HG02973 (cell line): Measurements from ENCODE around the gene RGS21.
"Not testable (repeated sequence)": the region's sequence is repeated elsewhere in the genome, so short reads cannot be mapped to it uniquely, and the experiment has no call there.

Source experiments
- ATAC-seq: cut with Tn5 transposase; IDR thresholded peaks from one replicate; pipeline ENCODE4 v1.9.1; 2021; ENCODE audit warnings: moderate library complexity; ENCODE audit not compliant: unreplicated experiment

The RGS21 gene, protein sequence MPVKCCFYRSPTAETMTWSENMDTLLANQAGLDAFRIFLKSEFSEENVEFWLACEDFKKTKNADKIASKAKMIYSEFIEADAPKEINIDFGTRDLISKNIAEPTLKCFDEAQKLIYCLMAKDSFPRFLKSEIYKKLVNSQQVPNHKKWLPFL

DNA sequence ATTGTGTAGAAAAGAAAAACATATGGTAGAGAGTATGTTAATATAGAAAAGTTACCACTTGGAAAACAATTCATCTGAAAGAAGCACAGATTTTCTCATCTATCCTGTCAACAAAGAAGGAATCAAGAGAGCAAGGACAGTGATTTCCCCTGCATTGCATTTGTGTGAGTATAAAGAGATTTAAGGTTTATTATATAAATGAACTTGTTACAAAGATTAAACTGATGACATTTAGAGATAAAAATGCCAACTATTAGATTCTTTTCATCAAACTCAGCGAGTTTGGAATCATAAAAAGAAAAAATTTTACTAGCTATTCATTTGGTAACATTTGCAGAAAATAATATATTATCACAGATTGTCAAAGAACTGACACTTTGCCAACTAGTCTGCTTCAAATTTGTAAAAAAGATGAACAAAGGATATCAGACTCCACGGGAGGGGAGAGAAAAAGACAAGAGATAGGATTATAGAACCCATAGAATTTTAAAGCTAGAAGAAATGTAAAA is at the start of gene RGS21:
TSS of gene RGS21 (plus strand) at position 51 of the 509 bp plus-strand sequence. CDS start 26,045 bp downstream, outside the sequence.
- no peak for ATAC-seq

DNA sequence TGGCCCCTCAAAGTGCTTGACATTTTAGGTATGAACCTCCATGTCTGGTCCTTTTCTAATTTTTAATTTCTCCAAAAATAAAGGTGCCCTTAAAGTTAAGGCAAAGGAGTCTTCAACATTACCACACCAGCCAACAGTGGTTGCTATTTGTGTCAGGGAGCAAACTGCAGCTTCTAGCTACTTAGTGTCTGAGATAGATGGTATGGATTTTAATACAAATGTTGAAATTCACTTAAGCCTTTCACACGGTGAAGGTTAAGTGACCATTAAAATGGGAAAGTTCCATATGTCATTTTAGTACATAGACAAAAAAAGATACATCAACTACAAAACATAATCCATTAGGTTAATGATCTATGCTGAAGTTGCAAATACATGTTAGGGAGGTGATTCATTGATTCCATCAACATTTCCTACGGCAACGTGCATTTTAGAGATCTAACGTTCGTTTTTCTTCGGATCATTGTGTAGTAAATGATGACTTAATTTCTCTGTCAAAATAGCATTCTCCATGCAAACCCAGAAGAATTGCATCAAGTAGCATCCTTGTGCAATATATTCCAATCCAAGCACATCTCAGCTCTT is 48.2 kb upstream of the RGS21 start:
- ATAC-seq = no peak

DNA sequence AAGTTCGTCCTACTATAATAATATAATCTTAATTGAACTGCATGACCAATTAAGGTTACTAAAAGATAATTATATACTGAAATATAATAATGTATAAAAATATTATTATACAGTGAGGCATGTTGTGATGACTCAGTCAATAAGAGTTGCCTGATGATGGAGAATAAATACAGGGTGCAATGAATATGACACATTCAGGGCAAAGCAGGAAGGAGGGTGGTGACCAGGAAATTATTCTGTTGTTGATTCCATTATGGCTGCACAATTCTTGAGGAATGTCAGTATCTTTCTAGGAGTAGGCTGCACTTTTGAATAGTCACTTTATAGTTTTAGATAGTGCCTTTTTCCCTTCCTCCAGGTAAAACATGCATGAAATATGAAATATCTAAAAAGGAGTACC is 46.4 kb upstream of the RGS21 start:
- ATAC-seq = no peak

DNA sequence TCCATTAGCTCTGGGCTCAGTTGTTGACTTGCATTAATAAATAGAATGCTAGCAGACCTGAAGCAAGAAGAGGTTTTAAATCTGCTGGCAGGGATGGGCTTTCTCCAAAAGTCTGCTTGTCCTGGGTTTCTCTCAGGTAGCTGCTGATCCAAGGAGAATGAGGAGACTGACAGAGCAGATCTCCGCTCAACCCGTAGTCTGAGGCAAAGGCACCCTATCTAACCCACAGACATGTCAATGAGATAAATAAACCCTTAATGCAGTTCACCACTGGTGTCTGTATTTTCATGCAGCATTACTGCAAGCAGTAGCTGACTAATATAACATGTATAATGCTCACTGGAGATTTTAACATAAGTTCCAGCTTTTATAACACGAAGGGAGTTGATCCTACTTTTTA is 44.1 kb upstream of the RGS21 start:
- ATAC-seq = no peak

DNA sequence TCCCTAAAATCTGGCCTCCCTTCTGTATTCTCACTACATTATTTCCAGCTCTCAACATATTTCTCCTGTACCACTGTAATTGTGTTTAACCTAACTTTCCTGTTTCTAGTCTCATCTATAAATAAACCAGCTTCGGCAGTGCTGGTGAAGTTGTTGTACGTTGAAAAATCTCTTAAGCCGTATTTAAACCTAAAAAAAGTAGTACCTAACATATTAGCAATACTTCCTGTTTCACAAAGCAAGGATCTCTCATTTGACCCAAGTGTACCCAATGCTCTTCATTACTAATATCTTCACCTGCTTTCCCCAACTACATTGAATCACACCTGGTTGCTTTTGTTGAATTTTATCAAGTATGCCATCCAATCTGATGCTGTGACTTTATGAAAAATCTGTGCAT is 42.2 kb upstream of the RGS21 start:
- ATAC-seq = no peak

DNA sequence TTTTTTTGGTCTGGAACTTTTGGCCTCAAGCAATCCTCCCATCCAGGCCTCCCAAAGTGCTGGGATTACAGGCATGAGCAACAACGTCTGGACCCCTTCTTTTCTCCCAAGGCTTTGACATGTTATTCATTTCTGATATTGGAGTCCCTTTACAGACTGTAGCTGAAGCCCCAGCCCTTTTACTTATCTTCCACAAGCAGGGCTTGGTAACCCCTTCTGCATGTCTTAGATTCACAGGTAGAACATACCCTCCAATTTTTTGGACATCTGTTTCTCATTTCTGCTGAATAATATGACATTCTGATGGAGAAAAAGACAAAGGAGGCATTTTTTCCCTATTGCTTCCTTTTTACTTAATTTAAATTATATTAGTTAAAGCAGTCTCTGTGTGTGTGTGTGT is 39.2 kb upstream of the RGS21 start:
- ATAC-seq = no peak

DNA sequence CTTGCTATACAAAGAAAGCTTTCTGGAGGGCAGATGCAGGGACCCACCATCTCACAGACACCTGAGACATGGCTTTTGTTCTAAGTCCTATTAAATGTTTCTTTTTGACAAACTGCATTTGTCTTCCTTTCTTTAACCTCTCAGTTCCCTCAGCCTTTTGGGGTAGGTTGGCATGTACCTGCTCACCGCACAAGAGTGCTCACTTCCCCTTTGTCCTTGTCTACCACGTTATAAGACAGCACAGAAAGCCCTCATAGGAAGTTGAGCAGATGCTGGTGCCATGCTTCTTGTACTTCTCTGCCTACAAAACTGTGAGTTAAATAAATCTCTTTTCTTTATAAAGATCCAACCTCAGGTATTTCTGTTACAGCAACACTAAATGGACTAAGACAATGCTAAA is 31.9 kb upstream of the RGS21 start:
- no peak for ATAC-seq

DNA sequence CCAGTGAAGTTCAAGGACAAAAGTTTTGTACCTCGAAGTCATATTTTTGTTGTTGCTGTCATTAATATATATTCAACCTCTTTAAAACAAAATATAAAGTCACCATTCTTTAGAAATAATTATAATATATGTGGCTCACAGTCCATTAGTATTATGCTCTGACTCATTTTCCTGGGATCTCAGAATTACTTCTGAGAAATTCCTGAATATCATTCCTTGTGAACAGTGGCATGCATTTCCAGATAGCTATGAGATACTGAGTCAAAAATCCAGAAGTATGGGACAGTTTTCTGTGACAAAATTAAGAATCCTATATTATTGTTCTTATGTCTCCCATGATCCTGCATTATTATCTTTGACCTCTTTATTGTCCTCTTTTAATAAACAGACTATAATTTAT is 13.8 kb upstream of the RGS21 start:
- ATAC-seq = no peak

DNA sequence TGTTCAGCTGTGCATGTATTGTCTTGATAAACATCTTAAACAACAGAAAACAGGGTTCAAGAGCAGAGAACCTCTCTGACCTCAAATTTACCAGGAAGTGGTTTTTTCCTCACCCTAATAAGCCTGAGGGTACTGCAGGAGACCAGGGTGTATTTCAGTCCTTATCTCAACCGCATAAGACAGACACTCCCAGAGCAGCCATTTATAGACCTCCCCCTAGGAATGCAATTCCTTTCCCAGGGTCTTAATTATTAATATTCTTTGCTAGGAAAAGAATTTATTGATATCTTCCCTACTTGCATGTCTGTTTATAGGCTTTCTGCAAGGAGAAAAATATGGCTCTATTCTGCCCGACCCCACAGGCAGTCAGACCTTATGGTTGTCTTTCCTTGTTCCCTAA is 8.5 kb upstream of the RGS21 start:
- ATAC-seq = not testable (repeated sequence)

DNA sequence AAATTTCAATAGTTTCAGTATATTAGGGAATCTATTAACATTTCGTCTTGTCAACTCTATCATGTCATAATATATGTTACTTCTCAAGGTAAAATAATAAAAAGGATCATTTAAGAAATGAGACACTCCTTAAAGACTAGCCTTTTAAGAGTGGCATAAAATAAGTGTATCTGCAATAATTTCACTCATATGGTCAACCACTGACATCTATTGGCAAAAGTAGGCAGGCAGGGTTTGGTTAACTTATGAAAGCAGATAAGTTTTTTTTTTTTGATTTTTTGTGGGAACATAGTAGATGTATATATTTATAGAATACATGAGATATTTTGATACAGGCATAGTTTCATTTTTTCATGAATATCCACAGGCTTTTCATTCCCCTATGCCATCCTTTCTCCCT is 5.5 kb upstream of the RGS21 start:
- no peak for ATAC-seq

DNA sequence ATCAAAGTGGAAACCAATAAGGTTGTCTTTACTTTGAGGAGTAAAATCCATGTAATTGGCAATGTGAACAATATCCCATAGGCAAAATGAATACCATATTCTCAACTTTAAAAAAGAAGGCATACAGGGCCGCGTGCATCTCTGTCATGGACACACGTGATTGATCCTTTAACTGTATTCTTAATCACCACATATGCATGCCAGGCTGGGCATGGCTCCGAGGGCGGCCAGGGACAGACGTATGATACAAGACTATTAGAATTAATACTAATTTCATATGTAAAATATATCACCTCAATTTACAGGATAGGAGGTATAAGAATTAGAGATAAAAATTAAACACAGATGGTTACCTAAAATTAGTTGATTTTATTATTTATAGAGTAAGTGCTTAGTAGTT is 11.2 kb downstream of the RGS21 start:
- no peak for ATAC-seq

DNA sequence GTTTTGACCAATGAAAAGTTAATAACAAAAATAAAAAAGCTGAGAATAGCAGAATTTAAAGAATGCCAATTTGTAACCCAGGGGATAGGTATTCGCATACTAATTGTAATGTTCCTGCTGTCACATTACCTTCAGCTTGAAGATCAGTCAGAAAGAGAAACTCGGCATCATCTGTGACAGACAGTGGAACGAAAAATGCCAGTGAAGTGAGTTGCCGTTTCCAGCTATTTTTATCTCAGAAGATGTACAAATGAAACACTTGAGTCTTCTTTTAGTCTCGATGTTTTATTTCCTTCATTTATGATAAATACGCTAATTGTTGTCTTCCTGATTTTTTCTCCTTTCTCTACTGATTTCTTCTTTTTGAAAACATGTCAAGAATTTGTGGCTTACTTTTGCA is 26.1 kb downstream of the RGS21 start:
- ATAC-seq = no peak

DNA sequence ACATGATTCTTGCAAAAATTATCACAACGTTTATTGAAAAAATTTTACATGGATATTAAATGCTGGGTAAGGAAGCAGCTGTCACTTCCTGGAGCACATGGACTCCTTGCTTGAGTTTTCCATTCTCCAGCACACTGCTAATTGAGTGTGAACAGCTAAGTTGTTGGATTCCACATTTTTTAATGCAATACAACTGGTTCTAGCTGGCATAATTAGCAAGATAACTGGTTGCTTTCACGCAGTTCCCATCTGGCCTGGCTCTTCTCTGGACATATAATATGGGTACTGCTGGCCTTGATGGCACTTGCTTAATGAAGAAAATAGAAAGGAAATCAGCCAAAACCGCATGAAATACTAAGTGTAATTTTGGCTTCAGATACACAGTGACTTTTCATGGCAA is 26.6 kb downstream of the RGS21 start:
- ATAC-seq = no peak

DNA sequence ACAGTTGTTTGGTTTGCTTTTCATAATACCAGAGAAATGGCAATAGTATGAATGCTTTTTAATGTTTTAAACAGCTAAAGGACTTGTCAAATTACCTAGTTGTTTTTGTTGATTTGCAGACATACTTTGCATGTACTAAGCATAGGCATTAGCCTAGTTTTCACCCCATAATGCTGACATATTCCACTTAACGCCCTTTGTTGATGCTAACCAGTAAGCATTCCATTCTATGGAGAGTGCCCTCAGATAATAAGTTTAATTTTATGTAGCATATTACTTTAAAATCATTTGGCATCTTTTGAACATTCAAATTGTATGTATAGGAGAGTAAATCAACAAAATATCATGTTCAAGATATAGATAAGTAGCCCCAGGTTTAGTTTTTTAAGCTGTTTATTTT is 32.5 kb downstream of the RGS21 start:
- no peak for ATAC-seq

DNA sequence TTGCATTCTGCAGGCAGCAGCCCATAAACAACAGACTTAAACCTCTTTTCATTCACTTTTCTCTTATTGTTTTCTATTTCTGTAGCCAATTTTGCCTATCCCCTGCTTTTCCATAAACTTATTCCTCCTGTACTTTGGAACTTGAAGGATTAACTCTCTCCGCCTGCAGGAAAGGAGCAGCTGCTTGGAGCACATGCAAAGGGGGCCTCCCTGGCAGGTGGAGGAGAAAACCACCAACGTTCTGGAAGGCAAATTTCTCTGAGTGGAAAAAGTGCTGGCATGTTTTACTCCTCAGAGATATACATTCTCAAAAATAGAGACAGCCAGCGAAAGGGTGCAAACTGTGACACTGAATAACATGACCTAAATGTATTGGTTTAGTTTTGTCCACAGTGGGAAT is 33.6 kb downstream of the RGS21 start:
- ATAC-seq = no peak

DNA sequence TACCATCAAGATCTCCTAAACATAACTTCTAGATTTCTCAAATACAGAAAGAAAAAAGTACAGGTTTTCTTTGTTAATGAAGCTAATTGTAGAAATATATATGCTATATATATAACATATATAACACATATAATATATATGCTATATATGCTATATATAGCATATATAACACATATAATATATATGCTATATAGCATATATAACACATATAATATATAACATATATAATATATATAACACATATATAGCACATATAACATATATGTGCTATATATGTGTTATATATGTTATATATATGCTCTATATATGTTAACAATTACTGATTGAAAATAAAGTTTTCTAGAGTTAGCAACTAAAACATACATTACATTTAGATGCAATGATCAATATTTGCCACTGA is 34.8 kb downstream of the RGS21 start:
- ATAC-seq = no peak

DNA sequence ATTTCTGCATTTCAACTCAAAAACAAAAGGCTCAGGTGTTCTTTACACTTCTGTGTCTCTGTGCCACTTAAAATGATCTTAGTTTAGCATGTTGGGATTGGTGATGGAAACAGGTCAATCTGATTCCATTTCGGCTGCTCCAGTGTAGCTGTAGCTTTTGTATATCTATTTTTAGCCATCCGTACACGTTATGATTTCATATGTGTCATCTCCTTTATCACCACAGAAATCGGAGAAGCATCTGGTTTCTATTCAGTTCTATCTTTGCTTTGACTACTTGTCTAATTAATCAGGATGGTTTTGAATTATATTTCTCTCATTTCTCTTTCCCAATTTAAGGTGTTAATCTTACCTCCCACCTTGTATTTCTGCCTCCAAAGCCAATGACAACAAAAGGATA is 41.1 kb downstream of the RGS21 start:
- ATAC-seq = no peak

DNA sequence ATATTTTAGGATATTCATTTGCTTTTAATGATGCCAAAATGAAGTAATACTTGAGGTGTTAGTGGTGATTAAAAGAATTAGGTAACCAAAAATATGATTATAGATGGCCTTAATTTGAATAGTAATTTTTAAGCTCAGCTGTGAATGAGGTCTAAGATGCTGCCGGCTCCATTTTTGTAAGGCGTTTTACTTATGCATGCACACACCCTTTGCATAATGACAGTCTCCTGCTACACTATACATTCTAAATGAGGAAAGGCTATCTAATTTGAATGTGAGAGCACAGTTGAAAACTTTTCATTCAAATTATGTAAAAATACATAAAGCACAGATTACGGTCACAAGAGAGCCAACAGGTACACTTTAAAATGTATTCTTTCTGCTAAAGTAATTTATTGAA is 41.6 kb downstream of the RGS21 start:
- no peak for ATAC-seq

DNA sequence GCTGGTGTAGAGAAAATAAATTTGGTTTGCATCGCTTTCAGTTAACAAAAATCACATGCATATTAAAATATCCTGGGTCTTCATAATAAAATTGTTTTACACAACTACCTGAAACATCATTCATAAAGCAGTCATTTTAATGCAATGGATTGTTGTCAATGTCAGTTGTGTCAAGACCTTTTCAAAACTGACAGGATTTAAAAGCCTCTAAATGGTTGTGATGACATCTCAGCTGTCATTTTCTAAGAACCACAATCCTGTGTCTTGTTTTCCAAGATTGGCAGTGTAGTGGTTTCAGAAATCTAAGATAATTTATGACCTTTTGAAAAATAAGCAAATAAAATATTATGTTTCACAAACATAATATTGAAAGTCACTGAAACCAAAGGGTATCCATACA is 42.0 kb downstream of the RGS21 start:
- ATAC-seq = no peak

DNA sequence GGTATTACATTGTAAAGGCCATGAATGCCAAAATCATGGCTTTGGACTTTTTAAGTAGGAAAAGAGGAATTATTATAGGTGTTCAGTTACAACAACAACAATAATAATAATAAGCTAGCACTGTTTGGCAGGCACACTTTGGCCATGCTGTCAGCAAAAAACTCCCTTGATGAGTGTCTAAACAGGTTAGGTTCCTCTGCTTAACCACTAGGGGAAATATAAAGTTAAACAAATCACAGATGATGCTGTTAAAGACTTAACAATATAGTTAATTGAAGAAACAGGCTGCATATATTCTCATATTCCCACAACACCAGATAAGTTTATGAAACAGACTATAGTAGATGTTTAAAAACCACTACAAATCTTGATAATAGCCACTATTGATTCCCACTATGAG is 46.4 kb downstream of the RGS21 start:
- no peak for ATAC-seq

DNA sequence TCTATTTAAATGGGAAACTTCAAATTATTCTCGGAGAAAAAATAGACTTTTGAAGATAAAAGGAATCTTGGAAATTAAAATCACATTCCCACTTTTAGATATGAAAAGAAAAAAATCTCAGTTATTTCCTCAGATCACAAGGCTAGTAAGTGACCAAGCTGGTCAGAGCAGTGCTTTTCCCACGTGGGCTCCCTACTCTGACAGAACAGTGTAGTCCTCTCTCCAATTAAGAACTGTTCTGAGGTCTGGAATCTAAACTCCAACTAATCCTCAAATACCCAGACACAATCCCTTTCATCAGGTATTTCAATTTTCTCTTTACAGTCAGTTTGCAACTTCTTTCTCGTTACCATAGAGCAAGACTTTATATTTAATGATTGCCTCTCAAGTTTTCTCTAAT is 50.6 kb downstream of the RGS21 start:
- ATAC-seq = no peak

DNA sequence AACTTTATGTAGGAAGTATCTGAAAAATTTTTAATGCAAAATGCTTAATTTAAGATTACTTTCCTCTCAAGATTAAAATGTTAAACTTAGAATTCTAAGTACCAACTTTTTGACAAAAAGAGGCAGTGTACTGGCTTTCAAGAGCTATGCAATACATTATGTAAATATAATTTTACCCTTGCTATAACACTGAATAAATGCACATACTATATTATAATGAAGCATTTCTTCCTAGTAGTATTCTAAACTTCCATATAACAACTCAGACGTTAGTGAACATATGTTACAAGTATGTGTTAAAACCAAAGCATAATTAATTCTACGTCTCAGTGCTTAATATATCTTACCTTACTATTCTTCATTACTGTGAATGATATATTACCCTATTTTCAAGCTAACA is 58.5 kb downstream of the RGS21 start:
- ATAC-seq = no peak

DNA sequence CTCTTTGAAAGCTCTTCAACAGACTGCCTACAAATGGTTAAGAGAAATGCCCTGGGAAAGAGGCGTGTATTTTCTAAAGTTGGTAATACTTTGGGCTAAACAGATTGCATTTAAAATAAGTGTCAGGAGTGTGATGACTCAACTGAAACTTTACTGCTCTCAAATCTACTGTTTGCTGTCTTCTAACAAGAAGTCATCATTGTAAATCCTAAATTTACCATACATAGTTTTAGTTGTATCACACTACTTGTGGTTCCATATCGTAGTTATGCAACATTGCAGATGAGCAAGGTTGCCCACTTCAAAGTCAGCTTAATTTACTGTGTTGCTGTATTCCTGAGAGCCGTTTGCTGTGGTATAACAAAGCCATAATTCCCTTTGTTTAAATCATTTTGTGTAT is 59.6 kb downstream of the RGS21 start:
- no peak for ATAC-seq
